PC-9 (cell line): ENCODE data around the gene MCM5. TPM values are rescaled to one million over a fixed set of nuclear protein-coding genes. Genes with fewer than 3 reads are reported as not detected.

ENCODE experiments used
- Bru-seq: library from RNA; stranded (reverse); fragments of 400-500 nt; gene quantifications from one replicate; lab custom pipeline; 2021; lab: Mats Ljungman, UMichigan
- BruChase-seq, 2 experiments: library from RNA; stranded (reverse); fragments of 400-500 nt; gene quantifications; one replicate each; lab custom pipeline; 2021; lab: Mats Ljungman, UMichigan
- BruUV-seq: library from RNA; stranded (reverse); fragments of 400-500 nt; replicated peaks from 2 replicates; lab custom pipeline; 2021; lab: Mats Ljungman, UMichigan
- CTCF ChIA-PET: fragments of 300-600 bp; sonication (Branson Sonifier 250); formaldehyde crosslinking; loops from one replicate; lab custom pipeline; 2022; ENCODE audit warnings: antibody characterized with exemption; lab: Charles Lee
- POLR2A ChIA-PET: fragments of 300-600 bp; sonication (Branson Sonifier 250); formaldehyde crosslinking; loops from one replicate; lab custom pipeline; 2022; ENCODE audit warnings: antibody characterized with exemption; ENCODE audit not compliant: unreplicated experiment; lab: Charles Lee
- DNase-seq, 2 experiments: peaks; one replicate each; pipeline versions ENCODE4 v3.0.0 to v3.0.0-alpha.2; 2015 to 2022; ENCODE audit warnings: mixed read lengths in 1 of 2
- H2AFZ ChIP-seq: fragments of 200-600 bp; sonication (generic); 2 replicates; pipeline ENCODE4 v1.8.1; 2017; ENCODE audit warnings: antibody characterized with exemption
- H3F3A ChIP-seq: fragments of 200-600 bp; sonication (generic); 2 replicates; pipeline ENCODE4 v1.8.1; 2017; ENCODE audit warnings: antibody characterized with exemption, mild to moderate bottlenecking, low read depth; ENCODE audit not compliant: insufficient read depth
- H3K27ac ChIP-seq: fragments of 200-600 bp; sonication (generic); 2 replicates; pipeline ENCODE4 v1.6.1; 2016; ENCODE audit warnings: mixed run types
- H3K27me3 ChIP-seq: fragments of 200-600 bp; sonication (generic); 2 replicates; pipeline ENCODE4 v1.6.1; 2016; ENCODE audit warnings: low read depth, mixed run types; ENCODE audit not compliant: insufficient read depth
- H3K36me3 ChIP-seq: fragments of 200-600 bp; sonication (generic); 2 replicates; pipeline ENCODE4 v1.6.1; 2016; ENCODE audit warnings: low read depth, mixed run types
- H3K4me1 ChIP-seq: fragments of 200-600 bp; sonication (generic); replicated peaks from 2 replicates; pipeline ENCODE4 v1.6.1; 2016; ENCODE audit warnings: mixed run types; ENCODE audit not compliant: insufficient read depth
- H3K4me2 ChIP-seq: fragments of 200-600 bp; sonication (generic); 2 replicates; pipeline ENCODE4 v1.6.1; 2017; ENCODE audit warnings: mixed run types
- H3K4me3 ChIP-seq: fragments of 200-600 bp; sonication (generic); 2 replicates; pipeline ENCODE4 v1.6.1; 2016; ENCODE audit warnings: mixed run types
- H3K79me2 ChIP-seq: fragments of 200-600 bp; sonication (generic); 2 replicates; pipeline ENCODE4 v1.6.1; 2017; ENCODE audit warnings: low read depth, mixed run types
- H3K9me2 ChIP-seq: fragments of 200-600 bp; sonication (generic); 2 replicates; pipeline ENCODE4 v1.8.1; 2017; ENCODE audit warnings: mild to moderate bottlenecking; ENCODE audit not compliant: insufficient read depth
- H3K9me3 ChIP-seq: fragments of 200-600 bp; sonication (generic); 2 replicates; pipeline ENCODE4 v1.8.1; 2016; ENCODE audit warnings: low read depth; ENCODE audit not compliant: insufficient read depth
- H4K20me1 ChIP-seq: fragments of 200-600 bp; sonication (generic); 2 replicates; pipeline ENCODE4 v1.8.1; 2017; ENCODE audit not compliant: insufficient read depth
- EZH2 ChIP-seq: fragments of 200-600 bp; sonication (generic); IDR thresholded peaks from 2 replicates; pipeline ENCODE4 v1.8.0; 2017; ENCODE audit warnings: antibody characterized with exemption, low read depth
- intact Hi-C: fragments of 100-400 bp; cut with micrococcal nuclease; formaldehyde crosslinking; loops from one replicate; pipeline ENCODE4 v1.10.0; 2022; ENCODE audit not compliant: unreplicated experiment
- long read RNA-seq: library from polyadenylated mRNA; stranded (forward); transcript quantifications from one replicate; pipeline ENCODE4 v2.0.0, GENCODE V29; 2022
- total RNA-seq: library from RNA; stranded (reverse); gene quantifications from 2 replicates; pipeline ENCODE4 v1.2.3, GENCODE V29; 2021
- TF ChIP-seq, protein P1 (sequence below): fragments of 200-600 bp; sonication (generic); conservative IDR thresholded peaks from 2 replicates; pipeline ENCODE4 v1.6.1; 2017; ENCODE audit warnings: mixed run types, antibody characterized with exemption, mild to moderate bottlenecking, moderate library complexity

MCM5 gene
- total RNA-seq (71.7 and 115 TPM in 2 replicates), Bru-seq, nascent RNA (percentile 73 among the genes with signal in this experiment), BruChase-seq, experiment 1, labeled RNA remaining after a 2-hour chase (percentile 53 among the genes with signal in this experiment), BruChase-seq, experiment 2, labeled RNA remaining after a 6-hour chase (percentile 80 among the genes with signal in this experiment)
- long read RNA-seq, transcript MCM5-201 (17 exons, 3,534 nt) = major isoform, 184 of 217 reads
- long read RNA-seq, partial matches to known transcripts = 22 of 217 reads
- long read RNA-seq, other reads (novel, unspliced or antisense) = 11 of 217 reads

DNA sequence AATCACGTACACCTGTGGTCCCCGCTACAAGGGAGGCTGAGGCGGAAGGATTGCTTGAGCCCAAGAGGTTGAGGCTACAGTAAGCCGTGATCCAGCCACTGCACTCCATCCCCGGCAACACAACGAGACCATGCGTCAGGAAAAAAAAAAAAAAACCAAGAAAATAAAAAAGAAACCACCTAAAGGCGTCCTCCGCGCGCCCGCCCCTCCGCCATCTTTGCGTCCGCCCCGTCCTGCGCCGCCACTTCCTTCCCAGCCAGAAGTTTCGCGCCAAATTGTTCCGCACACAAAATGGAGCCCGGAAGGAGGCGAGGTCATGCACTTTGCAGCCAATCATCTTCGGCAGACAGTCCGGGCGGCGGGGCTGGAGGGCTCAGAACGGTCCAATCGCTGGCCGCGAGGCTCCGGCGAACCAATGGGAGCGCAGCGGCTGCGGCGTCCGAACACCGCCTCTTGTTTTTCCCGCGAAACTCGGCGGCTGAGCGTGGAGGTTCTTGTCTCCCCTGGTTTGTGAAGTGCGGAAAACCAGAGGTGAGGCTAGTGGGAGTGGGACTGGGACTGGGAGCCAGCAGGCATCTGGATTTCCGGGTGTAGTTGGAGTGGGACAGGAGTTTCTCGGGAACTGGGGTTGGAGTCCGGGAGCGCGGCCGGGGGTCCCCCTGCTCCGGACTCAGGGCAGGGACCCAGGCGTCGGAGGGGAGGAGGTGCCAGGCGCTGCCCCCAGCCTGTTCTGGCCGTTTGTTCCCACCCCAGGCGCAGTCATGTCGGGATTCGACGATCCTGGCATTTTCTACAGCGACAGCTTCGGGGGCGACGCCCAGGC lies at the start of gene MCM5:
TSS of gene MCM5 (plus strand) at position 463 of the 823 bp plus-strand sequence. CDS start at position 762, 299 bp downstream.
- peaks cover 15% of the 10 kb centered on the region; the same call in 1 of the 2 replicates for H3F3A ChIP-seq
- H3K4me1 ChIP-seq = peaks cover 9% of the 10 kb centered on the region
- no peaks in the 10 kb centered on the region for H3K36me3 ChIP-seq
- H3K4me3 ChIP-seq = peak within 1 kb of the TSS; percentile 79
- TF ChIP-seq, protein P1, sequence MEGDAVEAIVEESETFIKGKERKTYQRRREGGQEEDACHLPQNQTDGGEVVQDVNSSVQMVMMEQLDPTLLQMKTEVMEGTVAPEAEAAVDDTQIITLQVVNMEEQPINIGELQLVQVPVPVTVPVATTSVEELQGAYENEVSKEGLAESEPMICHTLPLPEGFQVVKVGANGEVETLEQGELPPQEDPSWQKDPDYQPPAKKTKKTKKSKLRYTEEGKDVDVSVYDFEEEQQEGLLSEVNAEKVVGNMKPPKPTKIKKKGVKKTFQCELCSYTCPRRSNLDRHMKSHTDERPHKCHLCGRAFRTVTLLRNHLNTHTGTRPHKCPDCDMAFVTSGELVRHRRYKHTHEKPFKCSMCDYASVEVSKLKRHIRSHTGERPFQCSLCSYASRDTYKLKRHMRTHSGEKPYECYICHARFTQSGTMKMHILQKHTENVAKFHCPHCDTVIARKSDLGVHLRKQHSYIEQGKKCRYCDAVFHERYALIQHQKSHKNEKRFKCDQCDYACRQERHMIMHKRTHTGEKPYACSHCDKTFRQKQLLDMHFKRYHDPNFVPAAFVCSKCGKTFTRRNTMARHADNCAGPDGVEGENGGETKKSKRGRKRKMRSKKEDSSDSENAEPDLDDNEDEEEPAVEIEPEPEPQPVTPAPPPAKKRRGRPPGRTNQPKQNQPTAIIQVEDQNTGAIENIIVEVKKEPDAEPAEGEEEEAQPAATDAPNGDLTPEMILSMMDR = no peak
- no peak for TF ChIP-seq EZH2
- H3K79me2 ChIP-seq = peaks cover 20% of the 10 kb centered on the region
- ChIA-PET CTCF (no interaction called here), POLR2A (no interaction called here)
- H3K9me2 ChIP-seq = no peaks in the 10 kb centered on the region
- peak within 1 kb of the TSS; percentile 91 for H3K4me2 ChIP-seq
- intact Hi-C loops = loop anchor here (5.0 kb wide), 1 partner anchor 48 kb away; no protein-coding TSS in a partner anchor
- peak within 1 kb of the TSS; percentile 58 for H3K27ac ChIP-seq
- peak; percentile 95 to 96 for DNase-seq
- H4K20me1 ChIP-seq = no peaks in the 10 kb centered on the region
- no peaks in the 10 kb centered on the region for H3K27me3 ChIP-seq
- H2AFZ ChIP-seq = peak within 1 kb of the TSS; percentile 98
- no TSS peak for BruUV-seq
- no peaks in the 10 kb centered on the region for H3K9me3 ChIP-seq

DNA sequence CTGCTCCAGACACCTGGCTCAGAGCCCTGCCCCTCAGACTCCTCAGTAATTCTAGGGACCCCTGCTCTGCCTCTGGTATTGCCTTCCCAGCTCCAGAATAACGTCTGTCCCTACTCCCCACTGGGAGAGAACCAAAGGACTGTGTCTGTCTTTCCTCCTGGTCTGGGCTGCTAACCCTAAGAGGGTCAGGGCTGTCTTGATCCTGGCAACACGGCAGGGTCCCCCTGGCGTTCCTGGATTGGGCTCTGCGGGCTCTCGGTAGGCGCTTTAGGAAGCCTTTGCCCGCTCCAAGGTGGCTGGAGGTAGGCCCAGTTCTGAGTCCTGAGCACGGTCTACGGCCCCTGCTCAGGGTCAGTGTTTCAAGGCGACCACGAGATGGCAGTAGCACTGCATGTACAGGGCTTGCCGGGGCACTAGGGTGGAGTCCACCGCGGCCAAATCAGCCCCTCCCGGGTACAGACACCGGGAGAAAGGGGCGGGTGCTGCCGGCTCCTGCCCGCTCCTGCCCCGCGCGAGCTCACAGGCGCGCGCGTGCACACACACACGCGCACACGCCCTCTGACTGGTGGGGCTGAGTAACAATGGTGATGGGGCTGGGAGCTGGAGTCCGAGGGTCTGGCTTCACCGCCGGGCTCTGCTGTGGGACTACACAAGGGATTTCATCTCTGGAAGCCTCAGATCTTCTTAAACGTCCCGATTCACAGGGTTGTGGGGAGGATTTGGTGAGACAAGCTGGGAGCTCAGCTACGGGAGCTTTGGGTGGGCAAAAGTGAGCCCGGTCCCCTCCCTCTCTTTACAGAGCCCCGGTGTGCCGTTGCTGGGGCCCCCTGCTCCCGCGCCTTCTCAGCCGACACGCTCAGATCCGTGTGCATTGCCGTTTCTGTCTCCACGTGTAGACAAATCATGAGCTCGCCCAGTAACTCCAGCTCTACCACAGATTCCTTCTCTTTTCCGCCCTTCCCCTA lies 49.1 kb upstream of the MCM5 start:
- H3K27me3 ChIP-seq = no peaks in the 10 kb centered on the region
- no peaks in the 10 kb centered on the region for H3K9me2 ChIP-seq
- H3F3A ChIP-seq = peaks cover 13% of the 10 kb centered on the region
- H3K36me3 ChIP-seq = no peaks in the 10 kb centered on the region
- H3K9me3 ChIP-seq = no peaks in the 10 kb centered on the region
- CTCF ChIA-PET = interaction anchor here (0.6 to 1.9 kb wide), 10 partner anchors 10 to 715 kb away, joined by 3 to 14 read pairs (median 5); partner anchors contain the start of gene TOM1
- intact Hi-C loops = loop anchor here (1.0 to 10.0 kb wide), 10 partner anchors 46 to 773 kb away; no protein-coding TSS in a partner anchor
- peak overlapping the region; percentile 97 for H3K4me2 ChIP-seq
- TF ChIP-seq EZH2 = no peak
- TF ChIP-seq, protein P1 = peak; percentile 83
- H4K20me1 ChIP-seq = no peaks in the 10 kb centered on the region
- peak overlapping the region; percentile 86 for H2AFZ ChIP-seq
- peak; percentile 75 to 92 for DNase-seq
- H3K79me2 ChIP-seq = no peaks in the 10 kb centered on the region
- H3K27ac ChIP-seq = peak overlapping the region; percentile 33
- peaks cover 12% of the 10 kb centered on the region for H3K4me1 ChIP-seq
- peak overlapping the region; percentile 67 for H3K4me3 ChIP-seq
- no TSS peak for BruUV-seq
- POLR2A ChIA-PET = interaction anchor here (0.5 to 0.6 kb wide), 7 partner anchors 30 to 868 kb away, joined by 3 to 9 read pairs (median 3); no protein-coding TSS in a partner anchor
